ENCODE measurements around the gene SV2B. TPM values are rescaled to one million over a fixed set of nuclear protein-coding genes. Genes with fewer than 3 reads are reported as not detected.

SV2B gene
- total RNA-seq, 1 donor from 2014 or later: 0.87 TPM

DNA sequence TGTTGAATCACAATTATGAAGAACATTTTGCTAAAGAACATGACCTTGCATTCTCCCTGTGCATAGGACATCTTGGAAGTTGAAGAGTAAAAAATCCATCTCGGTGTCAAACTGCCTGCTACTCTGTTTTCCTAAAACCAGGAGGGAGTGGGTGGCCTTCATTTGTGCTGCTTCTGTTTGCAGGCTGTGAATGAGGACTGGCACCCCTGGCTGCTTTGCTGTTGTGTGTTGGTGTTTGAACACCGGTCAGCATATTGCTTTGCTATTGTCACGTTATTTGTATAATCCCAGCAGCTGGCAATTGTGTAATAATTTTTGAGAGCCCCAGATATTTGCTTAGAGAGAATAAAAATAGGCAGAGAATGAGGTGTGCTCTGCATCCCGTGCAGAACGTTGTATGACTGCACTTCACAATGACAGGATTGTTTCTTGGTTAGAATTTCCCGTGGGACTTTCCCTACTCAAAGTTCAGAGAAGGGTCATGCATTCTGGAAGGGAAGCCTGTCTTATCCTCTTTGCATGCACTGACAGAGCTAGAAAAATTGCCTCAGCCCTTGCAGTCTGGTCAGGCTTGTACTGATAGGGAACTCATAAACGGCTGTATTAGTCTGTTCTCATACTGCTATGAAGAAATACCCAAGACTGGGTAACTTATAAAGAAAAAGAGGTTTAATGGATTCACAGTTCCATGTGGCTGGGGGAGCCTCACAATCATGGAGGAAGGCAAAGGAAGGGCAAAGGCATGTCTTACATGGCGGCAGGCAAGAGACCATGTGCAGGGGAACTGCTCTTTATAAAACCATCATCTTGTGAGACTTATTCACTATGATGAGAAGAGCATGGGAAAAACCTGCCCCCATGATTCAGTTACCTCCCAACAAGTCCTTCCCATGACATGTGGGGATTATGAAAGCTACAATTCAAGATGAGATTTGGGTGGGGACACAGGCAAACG, 16.3 kb downstream of the SV2B start:
- intact Hi-C loops (cut with DNase I): no loop called here
- TF ChIP-seq, protein P1, sequence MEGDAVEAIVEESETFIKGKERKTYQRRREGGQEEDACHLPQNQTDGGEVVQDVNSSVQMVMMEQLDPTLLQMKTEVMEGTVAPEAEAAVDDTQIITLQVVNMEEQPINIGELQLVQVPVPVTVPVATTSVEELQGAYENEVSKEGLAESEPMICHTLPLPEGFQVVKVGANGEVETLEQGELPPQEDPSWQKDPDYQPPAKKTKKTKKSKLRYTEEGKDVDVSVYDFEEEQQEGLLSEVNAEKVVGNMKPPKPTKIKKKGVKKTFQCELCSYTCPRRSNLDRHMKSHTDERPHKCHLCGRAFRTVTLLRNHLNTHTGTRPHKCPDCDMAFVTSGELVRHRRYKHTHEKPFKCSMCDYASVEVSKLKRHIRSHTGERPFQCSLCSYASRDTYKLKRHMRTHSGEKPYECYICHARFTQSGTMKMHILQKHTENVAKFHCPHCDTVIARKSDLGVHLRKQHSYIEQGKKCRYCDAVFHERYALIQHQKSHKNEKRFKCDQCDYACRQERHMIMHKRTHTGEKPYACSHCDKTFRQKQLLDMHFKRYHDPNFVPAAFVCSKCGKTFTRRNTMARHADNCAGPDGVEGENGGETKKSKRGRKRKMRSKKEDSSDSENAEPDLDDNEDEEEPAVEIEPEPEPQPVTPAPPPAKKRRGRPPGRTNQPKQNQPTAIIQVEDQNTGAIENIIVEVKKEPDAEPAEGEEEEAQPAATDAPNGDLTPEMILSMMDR (IDR thresholded peaks at IDR 0.05): no peak
- DNase-seq (no peak), ATAC-seq (peak; percentile 56)
- Histone ChIP-seq H3K4me1 (no peaks in the 10 kb centered on the region), H3K27ac (no peak overlapping the region), H3K4me3 (no peak overlapping the region), H3K9me3 (no peaks in the 10 kb centered on the region), H3K36me3 (no peaks in the 10 kb centered on the region), H3K27me3 (no peaks in the 10 kb centered on the region)

DNA sequence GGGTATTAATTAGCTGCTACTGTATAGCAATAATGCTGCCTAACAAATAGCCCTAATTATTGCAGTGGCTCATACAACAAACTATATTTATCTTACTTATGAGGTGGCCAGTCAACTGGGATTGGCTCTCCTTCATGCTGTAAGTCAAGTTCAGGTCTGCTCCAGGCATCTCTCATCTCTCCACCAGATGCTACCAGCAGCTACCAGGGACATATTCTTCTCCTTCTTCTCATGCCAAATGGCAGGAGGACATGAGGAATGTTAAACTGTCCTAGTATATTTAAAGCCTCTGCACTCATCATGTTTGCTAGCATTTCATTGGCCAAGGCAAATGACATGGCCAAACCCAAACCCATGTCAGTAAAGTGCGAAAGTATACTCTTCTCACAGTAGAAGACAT, 17.3 kb downstream of the SV2B start:
- Histone ChIP-seq H3K9me3 (no peaks in the 10 kb centered on the region), H3K4me3 (no peak overlapping the region), H3K4me1 (no peaks in the 10 kb centered on the region), H3K27ac (no peak overlapping the region), H3K27me3 (no peaks in the 10 kb centered on the region), H3K36me3 (no peaks in the 10 kb centered on the region)
- intact Hi-C loops (cut with DNase I): no loop called here
- ATAC-seq: no peak
- TF ChIP-seq, protein P1 (IDR thresholded peaks at IDR 0.05): no peak
- DNase-seq: no peak

DNA sequence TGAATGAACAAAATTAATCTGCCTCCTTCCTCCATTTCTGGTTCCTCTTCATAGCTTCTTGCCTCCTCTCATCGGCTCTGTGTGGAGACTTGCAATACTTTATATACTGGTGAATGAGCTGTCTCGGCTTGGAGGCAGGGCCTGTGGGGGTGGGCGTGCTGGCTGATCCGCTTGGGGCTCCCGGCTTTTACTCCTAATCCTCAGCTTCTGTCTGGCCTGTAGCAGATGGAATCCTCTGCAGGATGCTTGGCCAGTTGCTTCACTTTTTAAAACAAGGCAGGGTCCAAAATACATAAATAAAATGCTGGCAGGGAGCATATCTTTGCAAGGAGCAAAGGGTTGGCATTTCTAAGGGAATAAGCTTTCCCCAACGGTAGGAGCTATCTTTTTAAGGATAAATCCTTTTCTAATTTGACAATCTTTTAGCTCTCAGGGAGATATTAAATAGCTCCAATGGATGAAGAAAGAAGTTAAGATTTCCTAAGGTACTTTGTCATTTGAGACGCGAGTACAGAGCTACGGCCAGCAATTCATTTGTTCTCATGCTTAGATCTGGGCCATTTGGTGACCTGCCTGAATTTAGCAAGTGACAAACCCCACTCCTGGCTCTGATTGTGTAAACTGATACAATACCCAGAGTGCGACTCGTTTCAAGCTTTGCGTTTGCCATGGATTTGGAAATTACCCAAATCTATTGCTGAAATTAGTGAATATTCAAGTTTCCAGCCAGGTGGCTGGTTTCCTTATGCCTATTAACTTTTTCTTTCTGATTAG, 18.9 kb downstream of the SV2B start:
- DNase-seq (no peak), ATAC-seq (no peak)
- no peaks in the 10 kb centered on the region for H3K9me3 ChIP-seq
- no peaks in the 10 kb centered on the region for H3K4me1 ChIP-seq
- H3K4me3 ChIP-seq: no peak overlapping the region
- H3K27ac ChIP-seq: no peak overlapping the region
- peaks cover 5% of the 10 kb centered on the region for H3K27me3 ChIP-seq
- intact Hi-C loops (cut with DNase I): no loop called here
- H3K36me3 ChIP-seq: no peaks in the 10 kb centered on the region
- TF ChIP-seq, protein P1 (IDR thresholded peaks at IDR 0.05): no peak

DNA sequence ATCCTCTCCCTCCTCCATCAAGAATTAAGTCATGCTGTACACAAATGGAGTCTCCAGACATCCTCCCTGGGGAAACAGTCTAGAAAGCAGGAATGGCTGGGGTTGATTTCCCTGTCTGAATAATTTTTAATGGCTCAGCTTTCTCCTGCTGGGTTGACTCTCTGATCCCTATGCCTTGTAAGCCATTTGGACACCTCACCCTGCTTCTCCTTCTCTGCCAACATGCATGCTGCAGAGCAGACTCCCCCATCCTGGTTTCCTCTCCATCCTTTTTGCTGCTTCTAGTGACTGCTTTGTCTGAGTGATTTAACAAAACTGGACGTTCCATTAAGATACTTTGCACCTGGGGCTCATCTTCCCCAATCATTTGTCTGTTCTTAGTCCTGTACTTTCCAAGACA, 22.2 kb downstream of the SV2B start:
- Histone ChIP-seq H3K27me3 (peaks cover 16% of the 10 kb centered on the region), H3K27ac (no peak overlapping the region), H3K4me3 (no peak overlapping the region), H3K36me3 (no peaks in the 10 kb centered on the region), H3K9me3 (no peaks in the 10 kb centered on the region), H3K4me1 (no peaks in the 10 kb centered on the region)
- TF ChIP-seq, protein P1 (IDR thresholded peaks at IDR 0.05): no peak
- no peak for DNase-seq
- no peak for ATAC-seq
- intact Hi-C loops (cut with DNase I): no loop called here

DNA sequence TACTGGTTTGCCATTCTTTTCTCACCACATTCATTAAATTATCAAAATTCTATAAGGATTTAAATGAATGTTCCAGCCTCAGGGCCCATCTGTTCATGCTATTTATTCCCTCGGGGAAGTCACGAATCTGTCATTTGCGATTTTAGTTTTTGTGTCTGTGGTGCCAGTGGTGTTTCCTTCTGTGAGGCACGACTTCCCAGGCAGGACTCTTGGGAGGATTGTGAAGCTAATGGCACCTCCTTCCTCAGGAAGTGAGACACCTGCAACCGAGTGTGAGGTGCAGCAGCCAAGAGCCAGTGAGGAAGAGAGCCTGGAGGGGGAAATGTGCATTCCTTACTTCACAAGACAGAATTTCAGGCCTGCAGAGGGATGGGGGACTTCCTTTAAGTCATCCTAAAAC, 24.1 kb downstream of the SV2B start:
- Histone ChIP-seq H3K36me3 (no peaks in the 10 kb centered on the region), H3K27ac (no peak overlapping the region), H3K27me3 (peaks cover 23% of the 10 kb centered on the region), H3K9me3 (no peaks in the 10 kb centered on the region), H3K4me1 (no peaks in the 10 kb centered on the region), H3K4me3 (no peak overlapping the region)
- ATAC-seq: no peak
- intact Hi-C loops (cut with DNase I): no loop called here
- TF ChIP-seq, protein P1 (IDR thresholded peaks at IDR 0.05): no peak
- no peak for DNase-seq

All from upper lobe of right lung (tissue), 1 donor.